Activated CD4-positive, alpha-beta T cell treated with anti-CD3 and anti-CD28 coated beads for 36 hours (primary cell): Measurements from ENCODE around the gene LRWD1. TPM values are rescaled to one million over a fixed set of nuclear protein-coding genes. Genes with fewer than 3 reads are reported as not detected.
A peak's percentile ranks its signal among the peaks of the same experiment; 100 is the strongest.

Experiments
- ATAC-seq: fragments of 200-7000 bp; cut with Tn5 transposase; one replicate; pipeline ENCODE4 v1.10.0; 2021; ENCODE audit warnings: mild to moderate bottlenecking, moderate library complexity
- CTCF ChIA-PET: fragments of 350-600 bp; sonication (Branson Sonifier 250); formaldehyde crosslinking; loops from one replicate; lab custom pipeline; 2021; ENCODE audit warnings: antibody characterized with exemption; lab: Charles Lee
- POLR2A ChIA-PET: fragments of 350-600 bp; sonication (Branson Sonifier 250); formaldehyde crosslinking; loops from one replicate; lab custom pipeline; 2021; ENCODE audit warnings: antibody characterized with exemption, inconsistent platforms; lab: Charles Lee
- DNase-seq: peaks from one replicate; pipeline ENCODE4 v3.0.0-alpha.2; 2020
- H3K27ac Mint-ChIP-seq: one replicate; pipeline ENCODE4 v1.8.0; 2021; ENCODE audit warnings: mixed read lengths
- H3K27me3 Mint-ChIP-seq: one replicate; pipeline ENCODE4 v1.8.0; 2021; ENCODE audit warnings: mixed read lengths
- H3K36me3 Mint-ChIP-seq: one replicate; pipeline ENCODE4 v1.8.0; 2021; ENCODE audit warnings: low read depth, mixed read lengths
- H3K4me1 Mint-ChIP-seq: one replicate; pipeline ENCODE4 v1.8.0; 2021; ENCODE audit warnings: mixed read lengths
- H3K4me3 Mint-ChIP-seq: one replicate; pipeline ENCODE4 v1.8.0; 2021; ENCODE audit warnings: mild to moderate bottlenecking, moderate library complexity, mixed read lengths
- H3K9me3 Mint-ChIP-seq: one replicate; pipeline ENCODE4 v1.8.0; 2021; ENCODE audit warnings: low read depth, mixed read lengths
- intact Hi-C, 2 experiments: fragments of 100-400 bp; cut with DNase I in 1 of 2; cut with micrococcal nuclease in 1 of 2; formaldehyde crosslinking; loops; one replicate each; pipeline versions ENCODE4 v1.14.2 to v1.15.1; 2022 to 2024; cut with DNase I, micrococcal nuclease
- total RNA-seq, 2 experiments: library from RNA; stranded (reverse); gene quantifications; one replicate each; pipeline ENCODE4 v1.2.3, GENCODE V29; 2021

Gene LRWD1
- total RNA-seq, 2 experiments from 2014 or later, result 13.6 to 14.4 TPM

GRCh38 chr7:102439963-102440795 lies 24.6 kb upstream of the LRWD1 start:
- Mint-ChIP-seq H3K27me3 (no peaks in the 10 kb centered on the region), H3K4me3 (no peak overlapping the region), H3K4me1 (no peaks in the 10 kb centered on the region), H3K27ac (no peak overlapping the region), H3K9me3 (no peaks in the 10 kb centered on the region), H3K36me3 (peaks cover 8% of the 10 kb centered on the region)
- ChIA-PET CTCF (interaction anchor here (0.6 to 1.8 kb wide), 4 partner anchors 10 to 168 kb away, joined by 3 to 5 read pairs (median 4); no protein-coding TSS in a partner anchor), POLR2A (interaction anchor here (0.8 to 0.9 kb wide), 2 partner anchors 25 to 42 kb away, joined by 3 to 7 read pairs; no protein-coding TSS in a partner anchor)
- ATAC-seq, result no peak
- DNase-seq, result no peak
- intact Hi-C loops, result no loop called here

GRCh38 chr7:102444961-102445673 lies 19.7 kb upstream of the LRWD1 start:
- H3K4me1 Mint-ChIP-seq, result no peaks in the 10 kb centered on the region
- DNase-seq (no peak), ATAC-seq (no peak)
- POLR2A ChIA-PET, result no interaction called here
- no peaks in the 10 kb centered on the region for H3K9me3 Mint-ChIP-seq
- CTCF ChIA-PET, result interaction anchor here (0.6 to 1.3 kb wide), 3 partner anchors 39 to 1478 kb away, joined by 3 read pairs; no protein-coding TSS in a partner anchor
- no peaks in the 10 kb centered on the region for H3K27me3 Mint-ChIP-seq
- no peak overlapping the region for H3K27ac Mint-ChIP-seq
- no peak overlapping the region for H3K4me3 Mint-ChIP-seq
- intact Hi-C loops, result no loop called here
- peaks cover 5% of the 10 kb centered on the region for H3K36me3 Mint-ChIP-seq

- no peak overlapping the region for H3K27ac Mint-ChIP-seq
- no peaks in the 10 kb centered on the region for H3K4me1 Mint-ChIP-seq
- H3K9me3 Mint-ChIP-seq, result no peaks in the 10 kb centered on the region
- H3K4me3 Mint-ChIP-seq, result no peak overlapping the region
- peaks cover 5% of the 10 kb centered on the region for H3K36me3 Mint-ChIP-seq
- intact Hi-C loops, result no loop called here
- no peak for ATAC-seq
- no peak for DNase-seq
- CTCF ChIA-PET, result interaction anchor here (0.6 to 1.3 kb wide), 2 partner anchors 40 to 1478 kb away, joined by 3 read pairs; no protein-coding TSS in a partner anchor
- H3K27me3 Mint-ChIP-seq, result no peaks in the 10 kb centered on the region
- POLR2A ChIA-PET, result no interaction called here
Measured at GRCh38 chr7:102445674-102446071, 19.1 kb upstream of the LRWD1 start.

- DNase-seq (no peak), ATAC-seq (no peak)
- Mint-ChIP-seq H3K4me1 (no peaks in the 10 kb centered on the region), H3K27me3 (no peaks in the 10 kb centered on the region), H3K27ac (no peak overlapping the region), H3K9me3 (no peaks in the 10 kb centered on the region), H3K4me3 (no peak overlapping the region), H3K36me3 (peaks cover 5% of the 10 kb centered on the region)
- ChIA-PET CTCF (no interaction called here), POLR2A (no interaction called here)
- intact Hi-C loops, result no loop called here
Measured at GRCh38 chr7:102446387-102447156, 18.2 kb upstream of the LRWD1 start.

- no peaks in the 10 kb centered on the region for H3K27me3 Mint-ChIP-seq
- H3K4me3 Mint-ChIP-seq, result no peak overlapping the region
- no peak overlapping the region for H3K27ac Mint-ChIP-seq
- intact Hi-C loops, result no loop called here
- ChIA-PET POLR2A (no interaction called here), CTCF (no interaction called here)
- no peaks in the 10 kb centered on the region for H3K4me1 Mint-ChIP-seq
- ATAC-seq (no peak), DNase-seq (no peak)
- peaks cover 5% of the 10 kb centered on the region for H3K36me3 Mint-ChIP-seq
- H3K9me3 Mint-ChIP-seq, result no peaks in the 10 kb centered on the region
Measured at GRCh38 chr7:102447311-102447710, 17.5 kb upstream of the LRWD1 start.

GRCh38 chr7:102449136-102449535 lies 15.6 kb upstream of the LRWD1 start:
- POLR2A ChIA-PET, result no interaction called here
- Mint-ChIP-seq H3K36me3 (peaks cover 5% of the 10 kb centered on the region), H3K27ac (no peak overlapping the region), H3K9me3 (no peaks in the 10 kb centered on the region), H3K4me1 (no peaks in the 10 kb centered on the region), H3K4me3 (no peak overlapping the region), H3K27me3 (no peaks in the 10 kb centered on the region)
- intact Hi-C loops, result no loop called here
- DNase-seq (no peak), ATAC-seq (no peak)
- CTCF ChIA-PET, result interaction anchor here (0.6 to 1.8 kb wide), 6 partner anchors 12 to 1649 kb away, joined by 3 to 4 read pairs (median 3); no protein-coding TSS in a partner anchor

- DNase-seq, result peak; percentile 71
- CTCF ChIA-PET, result interaction anchor here (0.6 to 1.8 kb wide), 8 partner anchors 10 to 1786 kb away, joined by 3 to 7 read pairs (median 4); no protein-coding TSS in a partner anchor
- Mint-ChIP-seq H3K4me1 (no peaks in the 10 kb centered on the region), H3K27ac (no peak overlapping the region), H3K27me3 (no peaks in the 10 kb centered on the region), H3K36me3 (peaks cover 4% of the 10 kb centered on the region), H3K4me3 (no peak overlapping the region), H3K9me3 (no peaks in the 10 kb centered on the region)
- peak; percentile 91 for ATAC-seq
- intact Hi-C loops, result loop anchor here (1.0 kb wide), 3 partner anchors 38 to 171 kb away; no protein-coding TSS in a partner anchor
- POLR2A ChIA-PET, result no interaction called here
Measured at GRCh38 chr7:102450242-102450641, 14.5 kb upstream of the LRWD1 start.

GRCh38 chr7:102451371-102452054 lies 13.3 kb upstream of the LRWD1 start:
- ChIA-PET POLR2A (no interaction called here), CTCF (interaction anchor here (0.6 kb wide), 2 partner anchors 54 to 1887 kb away, joined by 3 read pairs; no protein-coding TSS in a partner anchor)
- Mint-ChIP-seq H3K36me3 (peaks cover 4% of the 10 kb centered on the region), H3K4me1 (no peaks in the 10 kb centered on the region), H3K9me3 (no peaks in the 10 kb centered on the region), H3K4me3 (no peak overlapping the region), H3K27me3 (no peaks in the 10 kb centered on the region), H3K27ac (no peak overlapping the region)
- DNase-seq, result no peak
- intact Hi-C loops, result no loop called here
- no peak for ATAC-seq

- Mint-ChIP-seq H3K9me3 (no peaks in the 10 kb centered on the region), H3K4me1 (no peaks in the 10 kb centered on the region), H3K27me3 (no peaks in the 10 kb centered on the region), H3K27ac (no peak overlapping the region), H3K4me3 (no peak overlapping the region), H3K36me3 (peaks cover 6% of the 10 kb centered on the region)
- ATAC-seq, result no peak
- CTCF ChIA-PET, result interaction anchor here (0.6 kb wide), 2 partner anchors 55 to 1888 kb away, joined by 3 read pairs; no protein-coding TSS in a partner anchor
- intact Hi-C loops, result no loop called here
- POLR2A ChIA-PET, result no interaction called here
- DNase-seq, result no peak
Measured at GRCh38 chr7:102452451-102452850, 12.3 kb upstream of the LRWD1 start.

- POLR2A ChIA-PET, result no interaction called here
- CTCF ChIA-PET, result no interaction called here
Measured at GRCh38 chr7:102453319-102453718, 11.5 kb upstream of the LRWD1 start.

More at GRCh38 chr7:102453319-102453718, 11.5 kb upstream of the LRWD1 start:
- DNase-seq, result no peak
- Mint-ChIP-seq H3K36me3 (peaks cover 6% of the 10 kb centered on the region), H3K27me3 (no peaks in the 10 kb centered on the region), H3K4me1 (no peaks in the 10 kb centered on the region), H3K4me3 (no peak overlapping the region), H3K27ac (no peak overlapping the region), H3K9me3 (no peaks in the 10 kb centered on the region)
- intact Hi-C loops, result no loop called here
- ATAC-seq, result no peak
